Pons (tissue), 1 donor: ENCODE measurements around the gene GALNT9.
A peak's percentile ranks its signal among the peaks of the same experiment; 100 is the strongest.

Experiments
- DNase-seq: peaks from one replicate; pipeline ENCODE4 v3.0.0-alpha.2; 2016; ENCODE audit warnings: low spot score

GALNT9 gene

GRCh38 chr12:132344181-132344580 is 14.8 kb upstream of the GALNT9 start:
- no peak for DNase-seq

GRCh38 chr12:132343294-132344004 is 14.1 kb upstream of the GALNT9 start:
- no peak for DNase-seq

- DNase-seq, result no peak
Observed at GRCh38 chr12:132342251-132343227, 13.2 kb upstream of the GALNT9 start.

- DNase-seq, result no peak
Observed at GRCh38 chr12:132341318-132342050, 12.1 kb upstream of the GALNT9 start.

GRCh38 chr12:132340266-132341035 is 11.1 kb upstream of the GALNT9 start:
- no peak for DNase-seq

GRCh38 chr12:132339856-132340255 is 10.5 kb upstream of the GALNT9 start:
- no peak for DNase-seq

- no peak for DNase-seq
Observed at GRCh38 chr12:132338781-132339180, 9.4 kb upstream of the GALNT9 start.

GRCh38 chr12:132338311-132338710 is 8.9 kb upstream of the GALNT9 start:
- no peak for DNase-seq

GRCh38 chr12:132337557-132337956 is 8.2 kb upstream of the GALNT9 start:
- DNase-seq, result no peak

- DNase-seq, result no peak
Observed at GRCh38 chr12:132336451-132337413, 7.3 kb upstream of the GALNT9 start.

GRCh38 chr12:132335179-132335756 is 5.9 kb upstream of the GALNT9 start:
- DNase-seq, result no peak

GRCh38 chr12:132333766-132334165 is 4.4 kb upstream of the GALNT9 start:
- DNase-seq, result no peak

GRCh38 chr12:132333273-132333672 is 3.9 kb upstream of the GALNT9 start:
- no peak for DNase-seq

GRCh38 chr12:132330549-132330881 is 1.1 kb upstream of the GALNT9 start:
- DNase-seq, result no peak

- no peak for DNase-seq
Observed at GRCh38 chr12:132329720-132330548, 545 bp upstream of the GALNT9 start.

GRCh38 chr12:132328282-132329029 is 933 bp downstream of the GALNT9 start:
- no peak for DNase-seq

- DNase-seq, result peak; percentile 26
Observed at GRCh38 chr12:132327336-132328171, 1.8 kb downstream of the GALNT9 start.

- no peak for DNase-seq
Observed at GRCh38 chr12:132326646-132327045, 2.7 kb downstream of the GALNT9 start.
